GM18520 (cell line): Measurements from ENCODE around the gene SEMG1.

ENCODE experiments used
- ATAC-seq: cut with Tn5 transposase; IDR thresholded peaks from one replicate; pipeline ENCODE4 v1.9.1; 2021; ENCODE audit not compliant: unreplicated experiment

The SEMG1 gene

GRCh38 chr20:45206725-45207124 lies at the start of gene SEMG1:
TSS of gene SEMG1 (plus strand) at chr20:45207033. CDS start at chr20:45207054, 21 bp downstream.
- no peak for ATAC-seq

DNA sequence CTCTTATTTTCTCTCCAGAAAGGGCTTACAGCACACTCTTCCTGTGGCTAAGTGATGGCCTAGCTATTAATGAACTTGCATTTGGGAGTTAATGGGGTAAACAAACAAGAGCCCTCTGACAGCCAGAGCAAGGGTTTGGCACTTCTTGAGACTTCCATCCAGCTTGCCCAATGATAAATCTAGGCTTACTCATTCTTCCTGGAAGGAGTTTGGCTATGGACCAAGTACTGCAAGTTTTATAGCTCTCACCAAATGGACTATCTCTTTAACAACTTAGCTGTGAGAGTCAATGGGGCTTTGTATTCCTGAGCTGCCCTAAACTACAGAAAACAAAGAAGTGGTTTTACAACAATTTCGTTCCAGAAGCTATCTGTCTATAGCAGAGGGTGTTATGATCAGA lies 48.9 kb upstream of the SEMG1 start:
- ATAC-seq: no peak

DNA sequence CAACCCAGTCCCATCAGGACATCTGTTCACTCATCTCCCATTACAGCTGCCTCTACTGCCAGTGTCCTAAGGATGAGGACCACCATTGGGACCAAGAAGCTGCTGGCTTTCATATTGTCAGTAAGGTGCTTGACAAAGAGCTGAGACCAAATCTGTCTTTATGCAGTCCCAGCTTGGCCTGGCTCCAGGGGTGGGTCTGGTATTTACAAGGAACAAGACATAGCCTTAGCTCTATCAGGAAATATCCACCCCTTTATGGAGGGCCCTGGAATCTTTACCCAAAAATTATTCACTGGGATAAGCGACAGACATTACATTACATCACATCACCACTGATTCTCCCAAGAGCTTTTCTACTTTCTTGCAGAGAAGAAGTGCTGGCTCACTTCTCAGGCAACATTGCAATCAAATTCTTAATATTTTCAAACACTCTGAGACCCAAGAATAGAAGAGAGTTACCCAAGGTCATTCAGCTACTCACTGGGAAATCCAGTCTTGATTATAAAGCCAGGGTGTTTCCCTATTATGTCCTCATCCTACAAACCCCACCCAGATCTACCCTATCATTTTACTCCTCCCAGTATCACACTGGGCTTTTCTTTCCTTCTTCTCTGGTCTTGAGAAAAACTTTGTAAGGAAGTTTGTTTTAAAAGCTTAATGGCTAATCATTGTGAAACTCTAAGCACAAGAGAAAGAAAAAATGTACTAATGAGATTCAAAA lies 43.6 kb upstream of the SEMG1 start:
- no peak for ATAC-seq

GRCh38 chr20:45164906-45165305 lies 41.9 kb upstream of the SEMG1 start:
- ATAC-seq: no peak

DNA sequence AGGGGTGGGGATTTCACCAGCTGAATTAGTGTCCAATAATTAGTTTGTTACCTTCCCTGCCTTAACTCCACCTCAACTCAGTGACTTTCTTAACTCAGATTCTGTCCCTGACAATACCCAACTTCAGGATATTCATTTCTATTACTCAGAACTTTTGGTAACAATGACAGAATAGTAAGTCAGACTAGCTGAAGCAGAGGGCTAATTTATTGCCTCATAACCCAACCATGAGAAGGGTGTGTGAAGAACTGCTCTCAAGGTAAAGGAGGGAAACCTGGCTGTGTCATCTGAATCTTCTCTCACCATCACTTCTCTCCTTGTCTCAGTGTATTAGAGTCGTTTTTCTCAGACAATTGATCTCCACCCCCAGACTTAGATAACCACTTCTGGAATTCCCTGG lies 33.3 kb upstream of the SEMG1 start:
- ATAC-seq: no peak

- ATAC-seq: no peak
These were observed 32.1 kb upstream of the SEMG1 start, which contains the start of gene PI3 for GRCh38 chr20:45174434-45175364. TSS of gene PI3 (plus strand) at chr20:45174902. CDS start at chr20:45174923, 21 bp downstream.

DNA sequence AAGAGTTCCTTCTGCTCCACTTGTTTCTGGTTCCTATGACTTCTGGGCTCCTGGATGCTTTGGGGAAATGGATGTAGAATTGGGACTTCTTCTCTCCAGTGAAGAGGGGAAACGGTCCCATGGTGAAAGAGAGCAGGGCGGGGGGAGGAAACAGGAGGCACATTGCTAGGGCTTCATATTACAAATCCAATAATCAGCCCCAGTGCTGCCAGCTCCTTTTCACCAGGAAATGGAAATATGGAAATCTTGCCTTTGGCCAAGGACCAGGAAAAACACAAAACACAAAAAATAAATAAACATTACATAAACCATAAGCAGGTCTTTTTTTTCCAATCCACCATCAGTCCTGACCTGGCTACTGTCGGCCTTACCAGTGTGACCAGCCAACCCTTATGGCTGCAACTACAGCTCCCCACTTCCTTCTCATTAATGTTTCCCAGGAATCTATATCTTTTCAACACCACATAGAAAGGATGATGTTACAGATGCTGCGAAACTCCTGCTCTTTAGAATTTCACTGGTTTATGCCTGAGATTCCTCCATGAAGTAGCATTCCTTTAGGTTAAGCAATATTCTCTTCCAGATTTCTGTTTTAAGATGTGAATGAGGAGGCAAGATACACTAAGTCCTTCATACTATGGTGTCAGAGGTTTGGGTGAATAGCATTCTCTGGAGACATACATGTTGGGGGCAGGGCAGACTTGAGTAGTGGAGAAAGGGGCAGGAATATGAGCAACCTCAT lies 30.1 kb upstream of the SEMG1 start:
- no peak for ATAC-seq

- ATAC-seq: no peak
These were observed 27.7 kb upstream of the SEMG1 start for GRCh38 chr20:45179166-45179565.

- ATAC-seq: no peak
These were observed 25.2 kb upstream of the SEMG1 start for GRCh38 chr20:45181639-45182038.

DNA sequence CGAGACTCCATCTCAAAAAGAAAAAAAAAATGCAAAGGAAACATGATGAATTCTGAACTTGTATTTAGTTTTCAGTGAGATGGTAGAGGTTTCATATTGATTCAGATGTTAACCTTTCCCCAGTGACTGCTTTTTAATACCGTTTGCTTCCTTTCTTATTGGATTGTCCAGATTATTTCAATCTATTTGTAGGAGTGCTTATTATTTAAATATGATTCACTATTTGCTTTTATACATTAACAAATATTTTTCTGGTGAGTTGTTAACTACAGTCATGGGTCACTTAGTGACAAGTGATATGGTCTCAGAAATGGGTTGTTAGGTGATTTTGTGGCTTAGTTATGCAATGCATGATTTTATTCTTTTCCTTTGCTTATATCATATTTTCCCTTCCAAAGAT lies 23.7 kb upstream of the SEMG1 start:
- no peak for ATAC-seq

- no peak for ATAC-seq
These were observed 19.1 kb upstream of the SEMG1 start for GRCh38 chr20:45187693-45188092.

- ATAC-seq: no peak
These were observed 17.7 kb upstream of the SEMG1 start for GRCh38 chr20:45189067-45189609.

GRCh38 chr20:45189861-45190260 lies 17.0 kb upstream of the SEMG1 start:
- no peak for ATAC-seq

- ATAC-seq: no peak
These were observed 14.9 kb upstream of the SEMG1 start for GRCh38 chr20:45191926-45192325.

DNA sequence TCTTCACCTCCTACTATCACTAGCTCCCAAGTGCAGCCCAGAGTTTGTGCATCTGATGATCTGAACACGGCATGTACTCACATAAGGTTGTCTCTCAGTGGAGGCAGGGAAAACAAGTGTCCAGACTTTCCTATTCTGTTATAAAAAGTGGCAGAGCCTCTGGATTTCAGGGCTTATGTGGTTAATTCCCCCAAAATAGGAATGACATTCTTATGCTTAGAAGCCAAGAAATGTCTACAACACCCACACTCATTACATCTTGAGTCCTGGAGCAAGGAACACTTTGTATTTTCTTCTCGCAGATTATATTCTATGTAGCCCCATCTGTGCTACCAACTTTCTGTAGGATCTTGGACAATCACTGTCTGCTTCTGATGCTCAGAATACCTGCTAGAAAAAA lies 13.5 kb upstream of the SEMG1 start:
- ATAC-seq: no peak

- ATAC-seq: no peak
These were observed 3.1 kb downstream of the SEMG1 start for GRCh38 chr20:45209924-45210323.

DNA sequence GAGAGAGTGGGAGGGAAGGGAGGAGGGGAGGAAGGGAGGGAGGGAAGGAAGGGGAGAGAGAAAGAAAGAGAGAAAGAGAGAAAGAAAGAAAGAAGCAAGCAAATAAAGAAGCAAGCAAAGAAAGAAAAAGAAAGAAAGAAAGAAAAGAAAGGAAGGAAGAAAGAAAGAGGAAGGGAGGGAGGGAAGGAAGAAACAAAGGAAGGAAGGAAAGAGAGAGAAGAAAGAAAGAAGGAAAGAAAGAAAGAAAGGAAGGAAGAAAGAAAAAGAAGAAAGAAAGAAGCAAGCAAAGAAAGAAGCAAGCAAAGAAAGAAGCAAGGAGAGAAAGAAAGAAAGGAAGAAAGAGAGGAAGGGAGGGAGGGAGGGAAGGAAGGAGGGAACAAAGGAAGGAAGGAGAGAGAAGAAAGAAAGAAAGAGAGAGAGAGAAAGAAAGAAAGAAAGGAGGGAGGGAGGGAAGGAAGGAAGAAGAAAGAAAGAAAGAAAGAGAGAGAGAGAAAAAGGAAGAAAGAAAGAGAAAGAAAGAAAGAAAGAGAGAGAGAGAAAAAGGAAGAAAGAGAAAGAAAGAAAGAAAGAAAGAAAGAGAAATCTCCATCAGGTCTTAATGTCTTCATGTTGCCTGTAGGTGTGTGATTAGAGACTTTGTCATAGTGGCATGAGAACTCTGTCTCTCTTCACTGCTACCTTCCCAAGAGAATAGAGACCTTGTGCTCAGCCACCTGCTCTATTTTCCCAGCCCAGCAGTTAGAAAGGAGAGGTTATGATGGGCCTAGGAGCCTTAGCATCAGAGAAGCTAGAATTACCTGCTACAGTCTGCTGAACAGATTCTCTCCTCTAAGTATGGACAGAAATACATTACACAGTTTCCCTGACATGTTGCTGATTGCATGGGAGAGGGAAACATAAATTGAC lies 5.0 kb downstream of the SEMG1 start:
- no peak for ATAC-seq

DNA sequence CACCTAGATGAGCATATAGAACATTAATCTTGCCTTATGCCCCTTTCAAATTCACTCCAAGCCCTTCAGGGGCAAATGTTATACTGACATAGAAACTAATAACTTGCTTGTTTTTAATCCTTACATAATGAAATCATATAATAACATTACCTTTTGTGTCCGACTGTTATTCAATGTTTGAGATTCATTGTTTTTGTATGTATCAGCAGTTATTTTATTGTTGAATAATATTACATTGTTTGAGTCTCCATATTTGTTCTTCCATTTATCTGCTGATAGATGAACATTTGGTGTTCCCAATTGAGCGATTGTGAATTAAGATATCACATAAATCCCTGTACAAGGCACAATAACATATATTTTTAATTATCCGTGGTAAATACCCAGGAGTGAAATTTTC lies 6.0 kb downstream of the SEMG1 start:
- no peak for ATAC-seq

DNA sequence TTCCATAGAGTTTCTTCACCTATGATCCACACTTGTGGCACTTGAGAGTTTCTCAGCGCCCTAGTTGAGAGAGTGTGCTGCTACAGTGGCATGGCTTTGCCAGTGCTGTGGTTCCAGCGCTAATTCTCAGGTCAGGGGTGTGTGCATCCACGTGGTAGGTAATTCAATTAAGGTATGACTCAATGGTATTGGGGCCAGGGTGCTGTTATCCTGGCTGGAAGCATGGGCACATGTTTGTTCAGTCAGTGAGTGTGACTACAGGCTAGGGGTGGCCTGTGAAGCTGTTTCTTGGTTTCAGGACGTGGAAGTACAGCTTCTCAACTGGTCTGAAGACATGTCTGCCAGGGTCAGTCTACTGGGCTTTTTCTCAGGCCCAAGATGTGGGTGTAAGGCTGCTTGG lies 11.3 kb downstream of the SEMG1 start:
- no peak for ATAC-seq

DNA sequence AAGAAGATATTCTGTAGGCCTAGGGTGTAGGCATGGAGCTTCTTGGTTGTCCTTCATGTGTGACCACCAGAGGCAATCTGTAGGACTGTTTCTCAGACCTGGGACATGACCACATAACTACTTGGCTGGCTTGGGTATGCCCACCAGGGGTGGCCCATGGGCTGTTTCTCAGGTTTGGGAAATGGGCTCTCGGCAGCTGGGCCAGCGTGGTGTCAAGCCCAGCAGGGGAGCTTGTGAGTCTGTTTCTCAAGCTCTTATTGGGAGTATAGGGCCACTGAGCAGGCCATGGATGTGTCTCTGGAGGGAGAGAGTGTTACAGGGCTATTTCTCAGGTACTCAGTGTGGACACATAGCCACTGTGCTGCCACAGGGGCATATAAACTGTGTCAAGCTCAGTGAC lies 11.8 kb downstream of the SEMG1 start:
- ATAC-seq: no peak
